Loucy (cell line): ENCODE results near the gene HMCN1.

ENCODE experiments used
- H2AFZ ChIP-seq: fragments of 200-600 bp; sonication (generic); 2 replicates; pipeline ENCODE4 v1.6.0; 2016; ENCODE audit warnings: antibody characterized with exemption, mild to moderate bottlenecking, low read length, moderate library complexity
- H3F3A ChIP-seq: fragments of 200-600 bp; 2 replicates; pipeline ENCODE4 v1.6.0; 2016; ENCODE audit warnings: antibody characterized with exemption, low read depth, mild to moderate bottlenecking
- H3K27me3 ChIP-seq: fragments of 200-600 bp; sonication (generic); 2 replicates; pipeline ENCODE4 v1.6.1; 2014; ENCODE audit warnings: low read length, mild to moderate bottlenecking; ENCODE audit not compliant: insufficient read depth, poor library complexity, severe bottlenecking
- H3K36me3 ChIP-seq: fragments of 200-600 bp; sonication (generic); 2 replicates; pipeline ENCODE4 v1.6.1; 2016; ENCODE audit warnings: low read length; ENCODE audit not compliant: insufficient read depth
- H3K4me1 ChIP-seq: fragments of 200-600 bp; sonication (generic); 2 replicates; pipeline ENCODE4 v1.5.1; 2014; ENCODE audit warnings: low read length, mild to moderate bottlenecking; ENCODE audit not compliant: insufficient read depth, poor library complexity, severe bottlenecking
- H3K4me2 ChIP-seq: fragments of 200-600 bp; sonication (generic); 2 replicates; pipeline ENCODE4 v1.6.0; 2014; ENCODE audit warnings: antibody characterized with exemption, low read length, low read depth, mild to moderate bottlenecking; ENCODE audit not compliant: poor library complexity, severe bottlenecking
- H3K4me3 ChIP-seq: fragments of 200-600 bp; sonication (generic); 2 replicates; pipeline ENCODE4 v1.5.1; 2014; ENCODE audit warnings: low read length, mild to moderate bottlenecking, mixed read lengths; ENCODE audit not compliant: poor library complexity, severe bottlenecking
- H3K79me2 ChIP-seq: fragments of 200-600 bp; sonication (generic); 2 replicates; pipeline ENCODE4 v1.6.1; 2014; ENCODE audit warnings: low read length; ENCODE audit not compliant: insufficient read depth
- H3K9ac ChIP-seq: fragments of 200-600 bp; sonication (generic); 2 replicates; pipeline ENCODE4 v1.6.0; 2014; ENCODE audit warnings: mild to moderate bottlenecking, low read depth, low read length, moderate library complexity; ENCODE audit not compliant: poor library complexity, severe bottlenecking
- H3K9me2 ChIP-seq: fragments of 200-600 bp; sonication (generic); replicated peaks from 2 replicates; pipeline ENCODE4 v1.6.1; 2016; ENCODE audit warnings: low read depth, low read length, mixed read lengths
- H3K9me3 ChIP-seq: fragments of 200-600 bp; sonication (generic); 2 replicates; pipeline ENCODE4 v1.6.1; 2014; ENCODE audit warnings: mild to moderate bottlenecking, antibody characterized with exemption, low read length, low read depth; ENCODE audit not compliant: insufficient read depth
- H4K20me1 ChIP-seq: fragments of 200-600 bp; sonication (generic); 2 replicates; pipeline ENCODE4 v1.6.0; 2014; ENCODE audit warnings: antibody characterized with exemption, low read length, mild to moderate bottlenecking; ENCODE audit not compliant: insufficient read depth, poor library complexity, severe bottlenecking
- EZH2phosphoT487 ChIP-seq: fragments of 200-600 bp; IDR thresholded peaks from 2 replicates; pipeline ENCODE4 v1.6.1; 2018; ENCODE audit warnings: antibody characterized with exemption, mild to moderate bottlenecking, moderate library complexity, borderline replicate concordance
- TF ChIP-seq, protein P1 (sequence below): fragments of 200-600 bp; sonication (generic); conservative IDR thresholded peaks from 2 replicates; pipeline ENCODE4 v1.5.1; 2014; ENCODE audit warnings: mild to moderate bottlenecking, antibody characterized with exemption, low read length

Gene HMCN1

DNA sequence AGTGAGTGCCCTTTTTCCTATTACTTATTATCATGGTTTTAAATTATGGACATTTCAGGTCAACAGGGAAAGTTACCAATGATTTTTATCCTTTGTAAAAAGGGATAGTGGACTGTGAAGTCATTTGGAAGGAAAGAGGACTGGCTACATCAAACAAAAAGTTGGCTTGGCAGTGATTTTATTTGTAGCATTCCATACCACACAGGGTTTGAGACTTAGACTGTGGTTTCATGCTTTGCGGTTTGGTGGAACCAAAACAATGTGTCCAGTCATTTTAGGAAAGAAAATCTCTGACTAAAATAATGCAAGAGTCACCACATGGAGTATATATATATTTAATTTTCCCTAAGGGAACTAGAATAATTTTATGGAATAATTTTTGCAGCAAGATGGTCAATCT lies 239.5 kb downstream of the HMCN1 start:
- H3K36me3 ChIP-seq = no peaks in the 10 kb centered on the region
- H3K4me1 ChIP-seq = no peaks in the 10 kb centered on the region

DNA sequence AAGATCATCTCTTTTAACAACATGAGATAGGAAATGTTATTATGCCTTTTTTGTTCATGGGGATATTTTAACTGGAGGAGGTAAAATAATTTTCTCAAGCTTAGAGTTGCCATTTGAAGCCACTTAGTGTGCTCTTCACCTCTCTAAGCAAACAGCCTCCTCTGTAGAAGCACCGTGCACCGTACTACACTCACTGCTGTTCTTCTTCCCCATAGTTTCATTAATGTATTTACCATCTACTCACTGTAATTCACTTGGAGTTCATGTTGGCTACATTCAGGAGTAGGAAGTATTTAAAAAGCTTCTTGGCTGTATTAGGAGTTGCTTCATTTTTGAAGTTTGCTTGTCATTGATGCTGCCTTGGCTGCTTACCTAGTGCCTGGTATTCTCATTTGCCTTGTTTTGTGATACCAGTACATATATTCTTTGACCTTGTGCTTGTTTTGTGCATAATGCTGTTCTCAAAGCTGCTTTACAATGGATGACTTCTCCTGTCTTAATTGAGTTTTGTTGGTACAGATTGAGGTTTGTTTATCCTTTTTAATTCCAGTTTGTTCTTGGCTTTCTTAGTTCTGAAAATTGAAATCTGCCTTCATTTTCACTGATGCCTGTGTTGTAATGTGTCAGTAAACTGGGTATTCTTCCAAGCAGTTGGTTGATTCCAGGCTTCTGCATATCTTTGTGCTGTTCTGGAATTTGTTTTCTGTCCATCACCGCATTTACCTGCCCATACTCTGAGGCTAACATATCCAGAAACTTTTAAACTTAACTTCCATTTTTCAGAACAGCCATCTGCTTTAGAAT lies 240.4 kb downstream of the HMCN1 start:
- no peaks in the 10 kb centered on the region for H3K4me1 ChIP-seq

More for the DNA sequence above, 239.5 kb downstream of the HMCN1 start:
- Histone ChIP-seq H3K4me3 (no peak overlapping the region), H3F3A (no peaks in the 10 kb centered on the region), H3K9me2 (no peaks in the 10 kb centered on the region), H3K9ac (no peak overlapping the region), H3K27me3 (peaks cover 6% of the 10 kb centered on the region), H3K9me3 (no peaks in the 10 kb centered on the region), H3K4me2 (no peak overlapping the region), H2AFZ (no peak overlapping the region), H3K79me2 (no peaks in the 10 kb centered on the region), H4K20me1 (no peaks in the 10 kb centered on the region)
- TF ChIP-seq EZH2phosphoT487 = no peak
- TF ChIP-seq, protein P1, sequence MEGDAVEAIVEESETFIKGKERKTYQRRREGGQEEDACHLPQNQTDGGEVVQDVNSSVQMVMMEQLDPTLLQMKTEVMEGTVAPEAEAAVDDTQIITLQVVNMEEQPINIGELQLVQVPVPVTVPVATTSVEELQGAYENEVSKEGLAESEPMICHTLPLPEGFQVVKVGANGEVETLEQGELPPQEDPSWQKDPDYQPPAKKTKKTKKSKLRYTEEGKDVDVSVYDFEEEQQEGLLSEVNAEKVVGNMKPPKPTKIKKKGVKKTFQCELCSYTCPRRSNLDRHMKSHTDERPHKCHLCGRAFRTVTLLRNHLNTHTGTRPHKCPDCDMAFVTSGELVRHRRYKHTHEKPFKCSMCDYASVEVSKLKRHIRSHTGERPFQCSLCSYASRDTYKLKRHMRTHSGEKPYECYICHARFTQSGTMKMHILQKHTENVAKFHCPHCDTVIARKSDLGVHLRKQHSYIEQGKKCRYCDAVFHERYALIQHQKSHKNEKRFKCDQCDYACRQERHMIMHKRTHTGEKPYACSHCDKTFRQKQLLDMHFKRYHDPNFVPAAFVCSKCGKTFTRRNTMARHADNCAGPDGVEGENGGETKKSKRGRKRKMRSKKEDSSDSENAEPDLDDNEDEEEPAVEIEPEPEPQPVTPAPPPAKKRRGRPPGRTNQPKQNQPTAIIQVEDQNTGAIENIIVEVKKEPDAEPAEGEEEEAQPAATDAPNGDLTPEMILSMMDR = no peak

DNA sequence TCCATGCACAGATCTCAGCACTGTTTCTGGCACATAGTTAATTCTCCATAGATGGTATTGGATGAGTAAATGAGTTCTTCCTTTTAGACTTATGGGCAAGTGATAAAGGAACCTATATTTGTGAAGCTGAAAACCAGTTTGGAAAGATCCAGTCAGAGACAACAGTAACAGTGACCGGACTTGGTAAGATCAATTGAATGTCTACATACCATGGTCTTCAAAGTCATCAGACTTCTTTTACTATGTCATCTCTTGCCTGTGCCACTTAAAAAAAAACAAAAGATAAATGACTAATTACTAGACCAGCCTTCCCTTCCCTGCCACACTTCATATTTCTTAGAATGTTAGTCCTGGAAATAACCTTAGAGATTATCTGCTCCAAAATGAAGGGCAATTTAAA lies 246.7 kb downstream of the HMCN1 start:
- Histone ChIP-seq H4K20me1 (no peaks in the 10 kb centered on the region), H3K4me3 (no peak overlapping the region), H3K4me2 (no peak overlapping the region), H3K9ac (no peak overlapping the region), H3K79me2 (no peaks in the 10 kb centered on the region), H3K9me3 (no peaks in the 10 kb centered on the region), H3K36me3 (no peaks in the 10 kb centered on the region), H2AFZ (no peak overlapping the region), H3K27me3 (peaks cover 6% of the 10 kb centered on the region), H3K9me2 (no peaks in the 10 kb centered on the region), H3K4me1 (no peaks in the 10 kb centered on the region), H3F3A (no peaks in the 10 kb centered on the region)
- TF ChIP-seq EZH2phosphoT487 = no peak
- TF ChIP-seq, protein P1 = no peak

More for the DNA sequence above, 240.4 kb downstream of the HMCN1 start:
- Histone ChIP-seq H3K36me3 (no peaks in the 10 kb centered on the region), H3K9me3 (no peaks in the 10 kb centered on the region), H3K79me2 (no peaks in the 10 kb centered on the region), H3K4me3 (no peak overlapping the region), H3K27me3 (peaks cover 6% of the 10 kb centered on the region), H3F3A (no peaks in the 10 kb centered on the region), H4K20me1 (no peaks in the 10 kb centered on the region), H3K9ac (no peak overlapping the region), H3K4me2 (no peak overlapping the region), H2AFZ (no peak overlapping the region), H3K9me2 (no peaks in the 10 kb centered on the region)
- TF ChIP-seq, protein P1 = no peak
- no peak for TF ChIP-seq EZH2phosphoT487
